GM12878 (cell line): ENCODE results near the gene WIPF1. TPM values are rescaled to one million over a fixed set of nuclear protein-coding genes. Genes with fewer than 3 reads are reported as not detected.
A peak's percentile ranks its signal among the peaks of the same experiment; 100 is the strongest.

Source experiments
- BCL11A ChIP-seq: IDR thresholded peaks from 2 replicates; pipeline ENCODE4 v1.6.1; 2011; ENCODE audit warnings: low read depth, low read length
- CREB1 ChIP-seq: IDR thresholded peaks from 2 replicates; pipeline ENCODE4 v1.6.1; 2012; ENCODE audit warnings: low read depth, mild to moderate bottlenecking, inconsistent platforms
- IKZF1 ChIP-seq: fragments of 450-650 bp; conservative IDR thresholded peaks from 2 replicates; pipeline ENCODE4 v1.6.1; 2017; ENCODE audit warnings: antibody characterized with exemption, mild to moderate bottlenecking
- JUNB ChIP-seq: IDR thresholded peaks from 2 replicates; pipeline ENCODE4 v1.6.1; 2016; ENCODE audit warnings: antibody characterized with exemption, mild to moderate bottlenecking
- MEF2B ChIP-seq: fragments of 450-650 bp; IDR thresholded peaks from 2 replicates; pipeline ENCODE4 v1.6.1; 2018; ENCODE audit warnings: mild to moderate bottlenecking, moderate library complexity; ENCODE audit not compliant: partially characterized antibody, poor library complexity, severe bottlenecking
- MTA3 ChIP-seq: IDR thresholded peaks from 2 replicates; pipeline ENCODE4 v1.6.1; 2012; ENCODE audit warnings: low read length, inconsistent platforms, borderline replicate concordance
- PAX8 ChIP-seq: fragments of 450-650 bp; IDR thresholded peaks from 2 replicates; pipeline ENCODE4 v1.6.1; 2017; ENCODE audit warnings: mild to moderate bottlenecking, moderate library complexity
- PML ChIP-seq: IDR thresholded peaks from 2 replicates; pipeline ENCODE4 v1.6.1; 2012; ENCODE audit warnings: low read length, inconsistent platforms
- RELA ChIP-seq: fragments of 450-650 bp; IDR thresholded peaks from 2 replicates; pipeline ENCODE4 v1.8.0; 2014; ENCODE audit warnings: borderline replicate concordance; ENCODE audit not compliant: partially characterized antibody
- SIN3A ChIP-seq: IDR thresholded peaks from 2 replicates; pipeline ENCODE4 v1.6.1; 2012; ENCODE audit warnings: low read depth, low read length, improper control_type of control experiment
- ZBED1 ChIP-seq: IDR thresholded peaks from 2 replicates; pipeline ENCODE4 v1.6.1; 2016; ENCODE audit warnings: borderline replicate concordance
- ZNF384 ChIP-seq: IDR thresholded peaks from 2 replicates; pipeline ENCODE4 v1.6.1; 2012; ENCODE audit warnings: low read depth, mild to moderate bottlenecking, low read length, improper control_type of control experiment, borderline replicate concordance
- polyA plus RNA-seq, 11 experiments: library from polyadenylated mRNA; depleted of rRNA in 4 of 11; unstranded in 6 of 11; stranded (reverse) in 5 of 11; fragments of >200 nt; fragmentation: Nextera tagmentation in 4 of 11; fragmentation: Illumina TruSeq in 1 of 11; extraction: Ambion mirVana in 4 of 11; extraction: Trizol in 1 of 11; gene quantifications; 1 replicate in 1 of 11; 2 replicates in 10 of 11; pipeline versions ENCODE4 v1.2.1 to v1.2.3, GENCODE V29; 2011 to 2016; ENCODE audit warnings: inconsistent platforms in 2 of 11, missing spikeins in 2 of 11, low read depth in 1 of 11
- total RNA-seq, 4 experiments: library from RNA; depleted of rRNA in 3 of 4; stranded (reverse); fragments of >200 nt in 3 of 4; fragmentation: Illumina TruSeq in 1 of 4; extraction: Trizol in 1 of 4; gene quantifications; 2 replicates each; pipeline versions ENCODE4 v1.2.1 to v1.2.3, GENCODE V29; 2013 to 2021
- TF ChIP-seq, protein P1 (sequence below): fragments of 450-650 bp; IDR thresholded peaks from 2 replicates; pipeline ENCODE4 v1.6.1; 2016; ENCODE audit warnings: mild to moderate bottlenecking
- TF ChIP-seq, protein P2 (sequence below): fragments of 450-650 bp; IDR thresholded peaks from 2 replicates; pipeline ENCODE4 v1.6.1; 2017; ENCODE audit warnings: mild to moderate bottlenecking, moderate library complexity
- TF ChIP-seq, protein P3 (sequence below): fragments of 450-650 bp; IDR thresholded peaks from 2 replicates; pipeline ENCODE4 v1.6.1; 2016; ENCODE audit warnings: mild to moderate bottlenecking
- TF ChIP-seq, protein P4 (sequence below): fragments of 450-650 bp; IDR thresholded peaks from 2 replicates; pipeline ENCODE4 v1.6.1; 2017; ENCODE audit warnings: low read depth, mild to moderate bottlenecking, moderate library complexity

WIPF1 gene
- total and polyA plus RNA-seq, 10 of the 15 experiments (the other 5 are each of a cell fraction or from before 2014, with no cell fraction given), result 23.1 to 188 (median 68.9) TPM

DNA sequence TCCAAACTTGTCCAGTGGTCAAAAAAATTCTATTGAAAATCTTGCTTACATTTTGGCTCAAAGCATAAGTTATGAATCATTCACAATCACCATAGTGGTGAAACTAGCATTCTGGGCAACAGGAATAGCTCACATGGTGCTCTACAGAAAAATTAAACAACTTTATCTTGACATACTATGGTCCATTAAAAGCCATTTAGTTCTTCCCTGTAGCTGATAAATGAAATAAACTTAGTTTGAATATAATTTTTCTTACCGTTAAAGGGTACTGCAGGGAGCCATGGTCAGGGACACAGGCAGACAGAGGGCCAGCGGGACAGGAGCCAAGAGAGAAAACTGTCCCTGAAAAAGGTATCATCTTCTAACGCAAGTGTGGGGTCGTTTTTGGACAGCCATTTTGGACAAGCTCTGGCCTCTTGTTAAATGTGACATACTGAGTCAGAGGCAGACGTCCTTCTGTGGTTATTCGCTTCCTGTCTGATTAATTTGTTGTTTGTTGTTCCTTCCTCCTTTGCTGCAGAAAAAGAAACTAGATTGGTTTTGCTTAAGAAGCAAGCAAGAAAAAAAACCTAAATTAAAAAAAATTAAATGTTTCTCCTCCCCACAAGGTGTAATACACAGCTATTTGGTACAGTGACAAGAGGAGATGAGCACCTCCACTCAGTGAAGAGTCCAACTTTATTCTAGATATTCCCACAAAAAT, at the start of gene WIPF1 (continued):
- TF ChIP-seq MEF2B (peak; percentile 15), BCL11A (peak; percentile 41; the same call in 1 of the 2 replicates), ZBED1 (0 out of 2 replicates have a peak, but pooled peaks have one; percentile 25), PML (peak; percentile 91), IKZF1 (peak; percentile 65), SIN3A (0 out of 2 replicates have a peak, but pooled peaks have one; percentile 64), PAX8 (0 out of 2 replicates have a peak, but pooled peaks have one; percentile 57), ZNF384 (peak; percentile 88), CREB1 (peak; percentile 67), MTA3 (peak; percentile 57; the same call in 1 of the 2 replicates), RELA (no peak), JUNB (peak; percentile 78)
- TF ChIP-seq, protein P1, sequence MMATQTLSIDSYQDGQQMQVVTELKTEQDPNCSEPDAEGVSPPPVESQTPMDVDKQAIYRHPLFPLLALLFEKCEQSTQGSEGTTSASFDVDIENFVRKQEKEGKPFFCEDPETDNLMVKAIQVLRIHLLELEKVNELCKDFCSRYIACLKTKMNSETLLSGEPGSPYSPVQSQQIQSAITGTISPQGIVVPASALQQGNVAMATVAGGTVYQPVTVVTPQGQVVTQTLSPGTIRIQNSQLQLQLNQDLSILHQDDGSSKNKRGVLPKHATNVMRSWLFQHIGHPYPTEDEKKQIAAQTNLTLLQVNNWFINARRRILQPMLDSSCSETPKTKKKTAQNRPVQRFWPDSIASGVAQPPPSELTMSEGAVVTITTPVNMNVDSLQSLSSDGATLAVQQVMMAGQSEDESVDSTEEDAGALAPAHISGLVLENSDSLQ, result peak; percentile 51; the same call in 1 of the 2 replicates
- TF ChIP-seq, protein P2, sequence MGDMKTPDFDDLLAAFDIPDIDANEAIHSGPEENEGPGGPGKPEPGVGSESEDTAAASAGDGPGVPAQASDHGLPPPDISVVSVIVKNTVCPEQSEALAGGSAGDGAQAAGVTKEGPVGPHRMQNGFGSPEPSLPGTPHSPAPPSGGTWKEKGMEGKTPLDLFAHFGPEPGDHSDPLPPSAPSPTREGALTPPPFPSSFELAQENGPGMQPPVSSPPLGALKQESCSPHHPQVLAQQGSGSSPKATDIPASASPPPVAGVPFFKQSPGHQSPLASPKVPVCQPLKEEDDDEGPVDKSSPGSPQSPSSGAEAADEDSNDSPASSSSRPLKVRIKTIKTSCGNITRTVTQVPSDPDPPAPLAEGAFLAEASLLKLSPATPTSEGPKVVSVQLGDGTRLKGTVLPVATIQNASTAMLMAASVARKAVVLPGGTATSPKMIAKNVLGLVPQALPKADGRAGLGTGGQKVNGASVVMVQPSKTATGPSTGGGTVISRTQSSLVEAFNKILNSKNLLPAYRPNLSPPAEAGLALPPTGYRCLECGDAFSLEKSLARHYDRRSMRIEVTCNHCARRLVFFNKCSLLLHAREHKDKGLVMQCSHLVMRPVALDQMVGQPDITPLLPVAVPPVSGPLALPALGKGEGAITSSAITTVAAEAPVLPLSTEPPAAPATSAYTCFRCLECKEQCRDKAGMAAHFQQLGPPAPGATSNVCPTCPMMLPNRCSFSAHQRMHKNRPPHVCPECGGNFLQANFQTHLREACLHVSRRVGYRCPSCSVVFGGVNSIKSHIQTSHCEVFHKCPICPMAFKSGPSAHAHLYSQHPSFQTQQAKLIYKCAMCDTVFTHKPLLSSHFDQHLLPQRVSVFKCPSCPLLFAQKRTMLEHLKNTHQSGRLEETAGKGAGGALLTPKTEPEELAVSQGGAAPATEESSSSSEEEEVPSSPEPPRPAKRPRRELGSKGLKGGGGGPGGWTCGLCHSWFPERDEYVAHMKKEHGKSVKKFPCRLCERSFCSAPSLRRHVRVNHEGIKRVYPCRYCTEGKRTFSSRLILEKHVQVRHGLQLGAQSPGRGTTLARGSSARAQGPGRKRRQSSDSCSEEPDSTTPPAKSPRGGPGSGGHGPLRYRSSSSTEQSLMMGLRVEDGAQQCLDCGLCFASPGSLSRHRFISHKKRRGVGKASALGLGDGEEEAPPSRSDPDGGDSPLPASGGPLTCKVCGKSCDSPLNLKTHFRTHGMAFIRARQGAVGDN, result peak; percentile 89
- TF ChIP-seq, protein P3, sequence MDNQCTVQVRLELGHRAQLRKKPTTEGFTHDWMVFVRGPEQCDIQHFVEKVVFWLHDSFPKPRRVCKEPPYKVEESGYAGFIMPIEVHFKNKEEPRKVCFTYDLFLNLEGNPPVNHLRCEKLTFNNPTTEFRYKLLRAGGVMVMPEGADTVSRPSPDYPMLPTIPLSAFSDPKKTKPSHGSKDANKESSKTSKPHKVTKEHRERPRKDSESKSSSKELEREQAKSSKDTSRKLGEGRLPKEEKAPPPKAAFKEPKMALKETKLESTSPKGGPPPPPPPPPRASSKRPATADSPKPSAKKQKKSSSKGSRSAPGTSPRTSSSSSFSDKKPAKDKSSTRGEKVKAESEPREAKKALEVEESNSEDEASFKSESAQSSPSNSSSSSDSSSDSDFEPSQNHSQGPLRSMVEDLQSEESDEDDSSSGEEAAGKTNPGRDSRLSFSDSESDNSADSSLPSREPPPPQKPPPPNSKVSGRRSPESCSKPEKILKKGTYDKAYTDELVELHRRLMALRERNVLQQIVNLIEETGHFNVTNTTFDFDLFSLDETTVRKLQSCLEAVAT, result peak; percentile 82
- TF ChIP-seq, protein P4, sequence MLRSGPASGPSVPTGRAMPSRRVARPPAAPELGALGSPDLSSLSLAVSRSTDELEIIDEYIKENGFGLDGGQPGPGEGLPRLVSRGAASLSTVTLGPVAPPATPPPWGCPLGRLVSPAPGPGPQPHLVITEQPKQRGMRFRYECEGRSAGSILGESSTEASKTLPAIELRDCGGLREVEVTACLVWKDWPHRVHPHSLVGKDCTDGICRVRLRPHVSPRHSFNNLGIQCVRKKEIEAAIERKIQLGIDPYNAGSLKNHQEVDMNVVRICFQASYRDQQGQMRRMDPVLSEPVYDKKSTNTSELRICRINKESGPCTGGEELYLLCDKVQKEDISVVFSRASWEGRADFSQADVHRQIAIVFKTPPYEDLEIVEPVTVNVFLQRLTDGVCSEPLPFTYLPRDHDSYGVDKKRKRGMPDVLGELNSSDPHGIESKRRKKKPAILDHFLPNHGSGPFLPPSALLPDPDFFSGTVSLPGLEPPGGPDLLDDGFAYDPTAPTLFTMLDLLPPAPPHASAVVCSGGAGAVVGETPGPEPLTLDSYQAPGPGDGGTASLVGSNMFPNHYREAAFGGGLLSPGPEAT, result peak; percentile 36; the same call in 1 of the 2 replicates
